NT2/D1 (cell line): ENCODE results near the gene SH3RF1.

Source experiments
- DNase-seq: peaks from one replicate; pipeline ENCODE4 v3.0.0-alpha.2; 2011; ENCODE audit warnings: low read depth, low spot score
- H3K27me3 ChIP-seq: 2 replicates; pipeline ENCODE4 v1.6.0; 2011; ENCODE audit warnings: mild to moderate bottlenecking; ENCODE audit not compliant: insufficient read length, insufficient read depth
- H3K36me3 ChIP-seq: 2 replicates; pipeline ENCODE4 v1.6.1; 2011; ENCODE audit warnings: mild to moderate bottlenecking, low read length, mixed read lengths; ENCODE audit not compliant: insufficient read depth, insufficient read length
- H3K4me1 ChIP-seq: 2 replicates; pipeline ENCODE4 v1.5.1; 2011; ENCODE audit not compliant: insufficient read depth, insufficient read length
- H3K4me3 ChIP-seq: 2 replicates; pipeline ENCODE4 v1.5.1; 2011; ENCODE audit warnings: low read depth; ENCODE audit not compliant: insufficient read length
- H3K9ac ChIP-seq: 2 replicates; pipeline ENCODE4 v1.6.0; 2011; ENCODE audit warnings: low read depth; ENCODE audit not compliant: insufficient read length
- H3K9me3 ChIP-seq: 2 replicates; pipeline ENCODE4 v1.5.1; 2011; ENCODE audit warnings: mild to moderate bottlenecking, low read length; ENCODE audit not compliant: insufficient read depth
- SUZ12 ChIP-seq: IDR thresholded peaks from 2 replicates; pipeline ENCODE4 v1.6.1; 2011; ENCODE audit not compliant: insufficient read length, insufficient read depth; ENCODE audit errors: extremely low read depth
- YY1 ChIP-seq: IDR thresholded peaks from 2 replicates; pipeline ENCODE4 v1.6.1; 2011; ENCODE audit not compliant: insufficient read length, insufficient read depth
- ZNF274 ChIP-seq: IDR thresholded peaks from 2 replicates; pipeline ENCODE4 v1.6.1; 2011; ENCODE audit warnings: mild to moderate bottlenecking, low read depth, low read length

Gene SH3RF1

DNA sequence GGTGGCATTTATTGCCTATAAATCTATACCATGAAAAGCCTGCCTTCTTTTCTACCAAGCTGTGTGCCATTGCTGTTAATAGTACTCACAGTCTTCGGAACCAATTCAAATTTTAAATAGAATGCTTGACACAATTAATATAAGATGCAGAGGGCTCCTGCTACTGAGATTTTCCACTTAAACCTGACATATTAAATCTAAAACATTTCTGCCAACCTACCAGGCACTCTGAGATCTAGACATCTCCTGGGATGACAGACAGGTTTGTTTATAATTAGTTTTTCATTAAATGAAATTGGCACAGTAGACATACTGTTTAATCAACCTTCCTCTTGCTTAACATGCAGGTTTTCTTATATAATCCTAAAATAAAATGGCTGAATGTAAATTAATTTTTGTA lies 143.4 kb downstream of the SH3RF1 start:
- no peak overlapping the region for H3K4me3 ChIP-seq
- no peak for DNase-seq
- H3K9me3 ChIP-seq, result no peaks in the 10 kb centered on the region
- H3K9ac ChIP-seq, result no peak overlapping the region
- no peaks in the 10 kb centered on the region for H3K4me1 ChIP-seq
- no peak for TF ChIP-seq YY1
- TF ChIP-seq SUZ12, result no peak
- peaks cover 23% of the 10 kb centered on the region for H3K36me3 ChIP-seq
- no peaks in the 10 kb centered on the region for H3K27me3 ChIP-seq

DNA sequence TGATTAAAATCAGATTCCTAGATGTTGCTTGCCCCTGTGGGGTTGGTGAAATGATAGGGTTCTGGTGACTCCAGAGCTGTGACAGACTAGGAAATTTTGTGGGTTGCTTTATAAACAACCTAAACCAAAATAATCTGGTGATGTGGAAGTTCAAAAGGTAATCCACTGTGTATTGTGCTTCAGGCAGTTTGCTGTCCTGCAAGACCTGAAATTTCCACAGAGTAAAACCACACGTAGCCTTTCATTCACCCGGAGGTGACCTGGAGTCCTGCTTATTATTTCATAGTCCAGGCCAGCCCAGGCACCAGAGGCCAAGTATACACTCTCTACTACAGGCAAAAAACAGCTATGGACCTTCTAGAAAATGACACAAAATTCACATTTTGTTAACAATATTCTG lies 146.1 kb downstream of the SH3RF1 start:
- peaks cover 19% of the 10 kb centered on the region for H3K36me3 ChIP-seq
- H3K9me3 ChIP-seq, result no peaks in the 10 kb centered on the region
- no peak overlapping the region for H3K9ac ChIP-seq
- H3K4me1 ChIP-seq, result no peaks in the 10 kb centered on the region
- H3K27me3 ChIP-seq, result no peaks in the 10 kb centered on the region
- no peak overlapping the region for H3K4me3 ChIP-seq
- no peak for TF ChIP-seq SUZ12
- TF ChIP-seq ZNF274, result no peak
- no peak for TF ChIP-seq YY1
- no peak for DNase-seq

DNA sequence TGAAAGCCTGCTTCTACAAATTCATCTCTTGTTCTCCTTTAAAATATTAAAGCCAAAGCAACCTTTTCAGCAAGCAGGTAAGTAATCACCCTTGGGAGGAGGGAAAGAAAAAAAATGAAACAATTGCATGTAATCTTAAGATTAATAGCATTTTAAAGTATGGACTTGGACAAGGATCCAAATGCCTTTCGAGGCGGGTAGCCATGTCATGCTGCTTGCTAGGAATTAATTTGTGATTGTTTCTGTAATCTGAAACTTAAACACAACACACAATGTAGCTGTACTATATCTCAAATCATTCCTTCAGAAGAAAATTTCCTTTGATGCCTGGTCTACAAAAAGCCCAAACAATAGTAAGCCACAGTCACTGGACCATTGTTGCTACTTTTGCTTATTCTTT lies 148.3 kb downstream of the SH3RF1 start:
- no peaks in the 10 kb centered on the region for H3K27me3 ChIP-seq

DNA sequence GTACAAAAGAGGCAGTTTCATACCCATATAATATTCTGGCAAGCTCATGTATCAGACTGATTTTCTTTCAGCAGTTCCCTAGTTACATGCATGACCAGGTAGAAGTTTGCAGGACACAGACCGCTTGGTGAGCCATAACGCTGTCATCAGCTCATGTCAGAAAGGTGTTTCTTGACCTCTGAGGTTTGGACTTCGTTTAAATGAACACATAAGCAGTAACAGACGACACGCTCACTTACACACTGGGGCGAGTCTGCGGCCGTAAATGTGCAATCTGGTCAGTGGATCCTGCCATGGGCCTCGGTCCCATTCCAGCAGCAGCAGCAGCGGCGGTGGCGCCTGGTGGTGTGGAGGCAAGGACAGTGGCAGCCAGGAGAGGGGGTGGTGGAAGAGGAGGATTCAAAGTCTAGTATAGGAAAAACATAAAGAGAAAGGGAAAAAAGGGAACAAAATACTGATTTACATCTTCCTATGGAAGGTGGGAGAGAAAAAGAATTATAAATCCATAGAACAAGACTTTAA lies 148.8 kb downstream of the SH3RF1 start:
- Histone ChIP-seq H3K4me3 (no peak overlapping the region), H3K4me1 (no peaks in the 10 kb centered on the region), H3K36me3 (peaks cover 20% of the 10 kb centered on the region), H3K9me3 (no peaks in the 10 kb centered on the region), H3K27me3 (no peaks in the 10 kb centered on the region), H3K9ac (no peak overlapping the region)
- no peak for DNase-seq
- no peak for TF ChIP-seq ZNF274
- no peak for TF ChIP-seq YY1
- no peak for TF ChIP-seq SUZ12

More for the DNA sequence above, 148.3 kb downstream of the SH3RF1 start:
- Histone ChIP-seq H3K9ac (no peak overlapping the region), H3K36me3 (peaks cover 15% of the 10 kb centered on the region), H3K4me3 (no peak overlapping the region), H3K4me1 (no peaks in the 10 kb centered on the region), H3K9me3 (no peaks in the 10 kb centered on the region)
- DNase-seq, result no peak
- TF ChIP-seq SUZ12, result no peak
- no peak for TF ChIP-seq ZNF274
- TF ChIP-seq YY1, result no peak

DNA sequence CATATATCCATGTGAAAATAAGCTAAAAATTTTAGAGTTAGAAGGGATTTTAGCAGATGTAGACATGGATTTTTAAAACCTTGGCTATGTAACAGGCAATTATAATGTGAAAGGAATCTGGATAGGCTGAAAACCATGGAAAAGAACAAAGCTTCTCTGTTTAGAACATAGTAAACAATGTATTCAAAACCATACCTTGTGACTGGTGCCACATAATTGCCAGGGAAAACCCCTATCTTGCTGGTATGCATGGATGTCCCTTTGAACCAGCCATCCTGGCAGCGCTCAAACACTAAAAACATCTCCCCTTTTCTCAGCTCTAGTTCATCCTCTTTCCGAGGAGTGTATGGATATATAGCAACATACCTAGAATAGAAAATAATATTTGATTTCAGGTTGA lies 150.1 kb downstream of the SH3RF1 start:
- DNase-seq, result no peak
- Histone ChIP-seq H3K9ac (no peak overlapping the region), H3K4me1 (peaks cover 6% of the 10 kb centered on the region), H3K4me3 (no peak overlapping the region), H3K27me3 (no peaks in the 10 kb centered on the region), H3K36me3 (peaks cover 28% of the 10 kb centered on the region), H3K9me3 (no peaks in the 10 kb centered on the region)
- TF ChIP-seq ZNF274 (no peak), SUZ12 (no peak), YY1 (no peak)

DNA sequence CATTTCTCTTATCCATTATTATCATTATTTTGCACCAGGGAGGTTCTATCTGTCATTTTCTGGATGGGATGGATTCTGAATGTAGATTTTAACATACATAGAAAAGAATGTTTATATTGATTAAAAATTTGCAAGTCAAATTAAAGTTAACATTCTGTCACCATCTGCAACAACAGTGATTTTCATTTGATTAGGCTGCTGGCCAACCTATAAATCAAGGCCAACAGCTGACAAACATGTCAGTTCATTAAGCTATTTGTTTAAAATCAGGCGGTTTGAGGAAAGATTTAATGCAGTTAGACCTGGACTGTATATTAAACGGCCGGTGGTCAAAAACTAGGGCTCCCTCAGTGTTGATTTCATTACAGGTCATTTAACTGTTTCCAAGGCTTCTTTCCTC lies 151.2 kb downstream of the SH3RF1 start:
- Histone ChIP-seq H3K4me3 (no peak overlapping the region), H3K36me3 (peaks cover 30% of the 10 kb centered on the region), H3K9me3 (no peaks in the 10 kb centered on the region), H3K9ac (no peak overlapping the region), H3K27me3 (no peaks in the 10 kb centered on the region), H3K4me1 (peaks cover 6% of the 10 kb centered on the region)
- TF ChIP-seq ZNF274, result no peak
- no peak for TF ChIP-seq YY1
- TF ChIP-seq SUZ12, result no peak
- no peak for DNase-seq

DNA sequence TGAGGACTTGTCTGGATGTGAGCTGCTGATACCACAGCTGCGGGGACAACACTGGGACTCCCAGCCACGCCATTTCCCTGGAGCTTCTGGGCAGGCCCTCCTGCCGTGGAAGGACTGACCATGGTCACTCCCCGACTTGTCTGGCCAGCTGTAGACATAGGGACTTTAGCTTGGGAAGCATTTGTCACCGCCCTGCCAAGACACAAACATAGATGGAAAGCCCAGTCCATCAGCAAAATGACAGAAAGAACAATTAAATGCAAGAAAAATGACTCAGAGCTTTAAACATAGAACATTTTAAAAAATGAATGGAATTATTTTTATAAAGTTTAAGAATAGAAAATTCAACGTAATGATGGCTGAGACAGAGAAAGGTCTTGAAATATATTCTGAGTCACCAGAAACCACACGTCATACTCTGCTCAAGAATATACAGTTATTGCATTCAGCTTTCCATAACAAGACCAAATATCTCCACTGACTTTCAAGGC lies 153.1 kb downstream of the SH3RF1 start:
- TF ChIP-seq YY1 (no peak), SUZ12 (no peak), ZNF274 (no peak)
- H3K36me3 ChIP-seq, result peaks cover 30% of the 10 kb centered on the region

DNA sequence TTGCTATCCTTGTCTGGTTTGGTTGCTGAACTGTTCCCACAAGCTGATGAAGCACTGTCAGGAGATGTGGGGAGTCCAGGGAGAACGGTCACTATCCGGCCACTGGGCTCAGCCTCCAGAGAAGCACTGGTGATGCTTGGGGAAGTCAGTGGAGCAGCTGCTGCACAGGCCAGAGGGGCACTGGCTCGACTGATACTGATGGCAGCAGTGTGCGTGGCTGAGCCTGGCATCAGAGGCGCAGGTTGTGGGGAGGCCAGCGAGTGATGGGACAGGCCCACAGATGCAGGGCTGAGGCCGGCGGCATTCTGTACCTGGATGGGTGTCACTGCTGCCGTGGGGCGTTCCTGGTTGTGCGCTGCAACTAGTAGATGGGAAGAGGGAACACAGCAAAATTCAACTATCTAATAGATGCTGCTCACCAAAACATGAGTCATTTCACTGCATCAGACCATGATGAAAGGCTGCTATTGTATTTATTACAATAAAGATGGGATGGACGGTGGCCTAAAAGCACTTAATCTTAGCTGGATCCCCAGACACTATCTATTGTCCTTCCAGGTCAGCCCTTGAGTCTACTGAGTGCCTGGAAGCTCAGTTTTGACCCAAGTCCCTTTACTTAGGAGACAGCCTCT lies 154.4 kb downstream of the SH3RF1 start:
- Histone ChIP-seq H3K4me1 (peaks cover 6% of the 10 kb centered on the region), H3K9ac (no peak overlapping the region), H3K27me3 (no peaks in the 10 kb centered on the region), H3K36me3 (peaks cover 24% of the 10 kb centered on the region), H3K4me3 (no peak overlapping the region), H3K9me3 (no peaks in the 10 kb centered on the region)
- DNase-seq, result no peak
- TF ChIP-seq SUZ12 (no peak), YY1 (no peak), ZNF274 (no peak)

More for the DNA sequence above, 153.1 kb downstream of the SH3RF1 start:
- H3K9me3 ChIP-seq, result no peaks in the 10 kb centered on the region
- no peak for DNase-seq
- no peak overlapping the region for H3K4me3 ChIP-seq
- H3K4me1 ChIP-seq, result peaks cover 6% of the 10 kb centered on the region
- H3K27me3 ChIP-seq, result no peaks in the 10 kb centered on the region
- no peak overlapping the region for H3K9ac ChIP-seq
